ENCODE measurements around the gene MS4A15.

The MS4A15 gene

GRCh38 chr11:60718524-60719316 is 37.9 kb upstream of the MS4A15 start:
- H3K27me3 Mint-ChIP-seq (ENCODE audit: low read depth, poor library complexity) = peaks cover 14% of the 10 kb centered on the region
- H3K36me3 Mint-ChIP-seq (ENCODE audit: low read depth) = no peaks in the 10 kb centered on the region
- H3K27ac Mint-ChIP-seq = no peak overlapping the region
- no peaks in the 10 kb centered on the region for H3K4me1 Mint-ChIP-seq
- H3K4me3 Mint-ChIP-seq = no peak overlapping the region
- peaks cover 19% of the 10 kb centered on the region for H3K9me3 Mint-ChIP-seq
- DNase-seq = no peak
- no peak for TF ChIP-seq CTCF (IDR thresholded peaks at IDR 0.05)

GRCh38 chr11:60719391-60719790 is 37.3 kb upstream of the MS4A15 start:
- Mint-ChIP-seq H3K27ac (no peak overlapping the region), H3K36me3 (ENCODE audit: low read depth) (no peaks in the 10 kb centered on the region), H3K9me3 (peaks cover 19% of the 10 kb centered on the region), H3K4me1 (no peaks in the 10 kb centered on the region), H3K4me3 (no peak overlapping the region), H3K27me3 (ENCODE audit: low read depth, poor library complexity) (peaks cover 14% of the 10 kb centered on the region)
- no peak for DNase-seq
- no peak for TF ChIP-seq CTCF (IDR thresholded peaks at IDR 0.05)

GRCh38 chr11:60720460-60720859 is 36.2 kb upstream of the MS4A15 start:
- no peak for TF ChIP-seq CTCF (IDR thresholded peaks at IDR 0.05)
- peaks cover 25% of the 10 kb centered on the region for H3K27me3 Mint-ChIP-seq (ENCODE audit: low read depth, poor library complexity)
- H3K9me3 Mint-ChIP-seq = peaks cover 19% of the 10 kb centered on the region
- no peaks in the 10 kb centered on the region for H3K36me3 Mint-ChIP-seq (ENCODE audit: low read depth)
- H3K27ac Mint-ChIP-seq = no peak overlapping the region
- DNase-seq = no peak
- no peaks in the 10 kb centered on the region for H3K4me1 Mint-ChIP-seq
- H3K4me3 Mint-ChIP-seq = no peak overlapping the region

GRCh38 chr11:60724420-60724819 is 32.2 kb upstream of the MS4A15 start, which contains the start of gene MS4A18:
Gene MS4A18, plus strand, starts transcription at chr11:60724720.
- peaks cover 33% of the 10 kb centered on the region for H3K27me3 Mint-ChIP-seq (ENCODE audit: low read depth, poor library complexity)
- H3K27ac Mint-ChIP-seq = no peak within 1 kb of the TSS
- H3K9me3 Mint-ChIP-seq = peaks cover 4% of the 10 kb centered on the region
- H3K4me1 Mint-ChIP-seq = no peaks in the 10 kb centered on the region
- TF ChIP-seq CTCF (IDR thresholded peaks at IDR 0.05) = no peak
- H3K36me3 Mint-ChIP-seq (ENCODE audit: low read depth) = no peaks in the 10 kb centered on the region
- no peak within 1 kb of the TSS for H3K4me3 Mint-ChIP-seq
- DNase-seq = no peak

GRCh38 chr11:60725592-60725991 is 31.1 kb upstream of the MS4A15 start:
- Mint-ChIP-seq H3K4me1 (no peaks in the 10 kb centered on the region), H3K27me3 (ENCODE audit: low read depth, poor library complexity) (peaks cover 45% of the 10 kb centered on the region), H3K4me3 (no peak overlapping the region), H3K27ac (no peak overlapping the region), H3K36me3 (ENCODE audit: low read depth) (no peaks in the 10 kb centered on the region), H3K9me3 (no peaks in the 10 kb centered on the region)
- no peak for DNase-seq
- TF ChIP-seq CTCF (IDR thresholded peaks at IDR 0.05) = no peak

- TF ChIP-seq CTCF (IDR thresholded peaks at IDR 0.05) = no peak
- Mint-ChIP-seq H3K27ac (no peak overlapping the region), H3K9me3 (no peaks in the 10 kb centered on the region), H3K4me3 (no peak overlapping the region), H3K36me3 (ENCODE audit: low read depth) (no peaks in the 10 kb centered on the region), H3K27me3 (ENCODE audit: low read depth, poor library complexity) (peaks cover 26% of the 10 kb centered on the region), H3K4me1 (peaks cover 5% of the 10 kb centered on the region)
- DNase-seq = no peak
Observed at GRCh38 chr11:60731586-60731985, 25.1 kb upstream of the MS4A15 start.
